H1 (cell line): Measurements from ENCODE around the gene CACNA1E. TPM values are rescaled to one million over a fixed set of nuclear protein-coding genes. Genes with fewer than 3 reads are reported as not detected.
"Not testable (repeated sequence)": the region's sequence is repeated elsewhere in the genome, so short reads cannot be mapped to it uniquely, and the experiment has no call there.

Experiments used
- CTCF ChIA-PET: fragments of 300-600 bp; sonication (Branson Sonifier 250); formaldehyde crosslinking; loops from one replicate; lab custom pipeline; 2021; ENCODE audit not compliant: partially characterized antibody; lab: Charles Lee
- POLR2A ChIA-PET: fragments of 300-600 bp; sonication (Branson Sonifier 250); formaldehyde crosslinking; loops from one replicate; lab custom pipeline; 2021; ENCODE audit warnings: inconsistent platforms; ENCODE audit not compliant: partially characterized antibody; lab: Charles Lee
- DNase-seq, 2 experiments: peaks; one replicate each; pipeline versions ENCODE4 v3.0.0 to v3.0.0-alpha.2; 2010 to 2022; ENCODE audit warnings: low spot score in 2 of 2, low read depth in 1 of 2, mixed read lengths in 1 of 2
- FAIRE-seq: peaks from 2 replicates; lab custom pipeline; 2011; peaks lifted over from hg19 to GRCh38; lab: Jason Lieb, UNC
- H2AFZ ChIP-seq: 2 replicates; pipeline ENCODE4 v1.8.1; 2012; ENCODE audit warnings: low read length, inconsistent platforms
- H2AK5ac ChIP-seq: 2 replicates; pipeline ENCODE4 v1.6.1; 2013; ENCODE audit warnings: low read depth, low read length
- H2BK120ac ChIP-seq: replicated peaks from 2 replicates; pipeline ENCODE3; 2013; ENCODE audit warnings: low read depth, low read length, inconsistent platforms
- H2BK12ac ChIP-seq: 2 replicates; pipeline ENCODE4 v1.6.1; 2013; ENCODE audit warnings: low read depth, low read length
- H2BK15ac ChIP-seq: 2 replicates; pipeline ENCODE4 v1.6.1; 2013; ENCODE audit warnings: low read length
- H2BK20ac ChIP-seq: 2 replicates; pipeline ENCODE4 v1.6.1; 2013; ENCODE audit warnings: low read length
- H2BK5ac ChIP-seq: 2 replicates; pipeline ENCODE4 v1.6.1; 2013; ENCODE audit warnings: low read depth, low read length
- H3K14ac ChIP-seq: 2 replicates; pipeline ENCODE4 v1.6.1; 2013; ENCODE audit warnings: inconsistent platforms; ENCODE audit not compliant: insufficient read length
- H3K18ac ChIP-seq: 2 replicates; pipeline ENCODE4 v1.6.1; 2013; ENCODE audit warnings: low read length; ENCODE audit errors: extremely low read depth
- H3K23ac ChIP-seq: 2 replicates; pipeline ENCODE4 v1.6.1; 2013; ENCODE audit warnings: inconsistent platforms; ENCODE audit not compliant: insufficient read length
- H3K23me2 ChIP-seq: 2 replicates; pipeline ENCODE4 v1.6.1; 2013; ENCODE audit warnings: low read depth, low read length
- H3K27ac ChIP-seq: 2 replicates; pipeline ENCODE4 v1.6.1; 2011; ENCODE audit warnings: low read depth, low read length, inconsistent platforms
- H3K27me3 ChIP-seq, 4 experiments: replicated peaks in 1 of 4; 1 replicate in 1 of 4; 2 replicates in 3 of 4; pipeline versions ENCODE4 v1.6.1 to v1.8.1; 2011 to 2013; ENCODE audit warnings: low read length in 3 of 4, mild to moderate bottlenecking in 3 of 4, inconsistent platforms in 2 of 4, mixed read lengths in 2 of 4, moderate library complexity in 1 of 4; ENCODE audit not compliant: control insufficient read depth in 3 of 4, insufficient read depth in 3 of 4; ENCODE audit errors: extremely low read depth in 1 of 4
- H3K36me3 ChIP-seq, 4 experiments: 2 replicates each; pipeline versions ENCODE4 v1.6.1 to v1.8.1; 2011 to 2013; ENCODE audit warnings: mild to moderate bottlenecking in 4 of 4, low read length in 3 of 4, moderate library complexity in 2 of 4, control low read depth in 1 of 4, inconsistent platforms in 1 of 4; ENCODE audit not compliant: insufficient read depth in 4 of 4, control insufficient read depth in 2 of 4
- H3K4ac ChIP-seq: replicated peaks from 2 replicates; pipeline ENCODE3; 2013; ENCODE audit warnings: low read length, low read depth, mixed read lengths, inconsistent platforms; ENCODE audit not compliant: insufficient read length
- H3K4me1 ChIP-seq, 4 experiments: replicated peaks in 1 of 4; 1 replicate in 1 of 4; 2 replicates in 3 of 4; pipeline versions ENCODE4 v1.6.1 to v1.8.1; 2011 to 2013; ENCODE audit warnings: low read length in 3 of 4, inconsistent platforms in 2 of 4, mixed read lengths in 1 of 4; ENCODE audit not compliant: insufficient read depth in 4 of 4, control insufficient read depth in 3 of 4
- H3K4me2 ChIP-seq, 2 experiments: 2 replicates each; pipeline versions ENCODE4 v1.6.1 to v1.8.1; 2011 to 2013; ENCODE audit warnings: low read depth in 2 of 2, low read length in 2 of 2, control low read depth in 1 of 2, inconsistent platforms in 1 of 2, mild to moderate bottlenecking in 1 of 2; ENCODE audit not compliant: insufficient read depth in 1 of 2
- H3K4me3 ChIP-seq, 4 experiments: fragments of 200-600, 300-600 bp in 1 of 4; sonication (generic), shearing (Covaris generic), sonication (Bioruptor Twin) in 1 of 4; 2 replicates each; pipeline versions ENCODE4 v1.5.1 to v1.8.1; 2011 to 2016; ENCODE audit warnings: low read length in 4 of 4, low read depth in 3 of 4, control low read depth in 2 of 4, inconsistent platforms in 2 of 4, mild to moderate bottlenecking in 2 of 4, mixed read lengths in 1 of 4, moderate library complexity in 1 of 4; ENCODE audit not compliant: insufficient read depth in 2 of 4; ENCODE audit errors: extremely low read depth in 1 of 4
- H3K56ac ChIP-seq: replicated peaks from 2 replicates; pipeline ENCODE3; 2013; ENCODE audit warnings: low read depth, mild to moderate bottlenecking, mixed read lengths, low read length, inconsistent platforms; ENCODE audit not compliant: insufficient read length
- H3K79me1 ChIP-seq: 2 replicates; pipeline ENCODE4 v1.6.1; 2013; ENCODE audit warnings: low read depth, low read length, control low read depth
- H3K79me2 ChIP-seq, 2 experiments: 2 replicates each; pipeline versions ENCODE4 v1.6.1 to v1.8.1; 2012 to 2013; ENCODE audit warnings: low read length in 2 of 2, mild to moderate bottlenecking in 2 of 2, inconsistent platforms in 1 of 2; ENCODE audit not compliant: insufficient read depth in 2 of 2, control insufficient read depth in 1 of 2
- H3K9ac ChIP-seq, 4 experiments: replicated peaks in 1 of 4; 1 replicate in 1 of 4; 2 replicates in 3 of 4; pipeline versions ENCODE4 v1.6.1 to v1.8.1; 2011 to 2013; ENCODE audit warnings: low read depth in 3 of 4, low read length in 3 of 4, control low read depth in 2 of 4, mild to moderate bottlenecking in 2 of 4, moderate library complexity in 2 of 4, inconsistent platforms in 1 of 4; ENCODE audit errors: extremely low read depth in 1 of 4
- H3K9me3 ChIP-seq, 2 experiments: 2 replicates each; pipeline versions ENCODE4 v1.6.1 to v1.8.1; 2012 to 2013; ENCODE audit warnings: mild to moderate bottlenecking in 2 of 2, moderate library complexity in 2 of 2, control low read depth in 1 of 2, inconsistent platforms in 1 of 2, low read depth in 1 of 2, low read length in 1 of 2, mixed read lengths in 1 of 2; ENCODE audit not compliant: insufficient read depth in 2 of 2
- H4K20me1 ChIP-seq, 2 experiments: replicated peaks in 1 of 2; 2 replicates each; pipeline versions ENCODE3 to v1.8.1; 2011 to 2013; ENCODE audit warnings: inconsistent platforms in 2 of 2, low read length in 2 of 2, mild to moderate bottlenecking in 1 of 2; ENCODE audit not compliant: insufficient read depth in 2 of 2, control insufficient read depth in 1 of 2
- H4K5ac ChIP-seq: 2 replicates; pipeline ENCODE4 v1.6.1; 2013; ENCODE audit warnings: low read length, low read depth, mixed read lengths, inconsistent platforms; ENCODE audit not compliant: insufficient read length
- H4K8ac ChIP-seq: 2 replicates; pipeline ENCODE4 v1.8.0; 2013; ENCODE audit warnings: mild to moderate bottlenecking, moderate library complexity, low read length, inconsistent platforms; ENCODE audit not compliant: insufficient read depth; ENCODE audit errors: extremely low read depth
- H4K91ac ChIP-seq: replicated peaks from 2 replicates; pipeline ENCODE3; 2013; ENCODE audit warnings: low read length, mixed read lengths, inconsistent platforms; ENCODE audit not compliant: insufficient read length
- WGBS, 2 experiments: shearing (Covaris generic) in 1 of 2; methylation state at CpG; one replicate each; pipeline versions ENCODE4 v1.1.6 to v1.1.7; 2013 to 2015; ENCODE audit warnings: low lambda C conversion rate in 2 of 2, mixed read lengths in 2 of 2, inconsistent platforms in 1 of 2, low coverage in 1 of 2, missing lambda C conversion rate in 1 of 2; ENCODE audit not compliant: insufficient replicate concordance in 2 of 2, insufficient coverage in 1 of 2, insufficient read length in 1 of 2; ENCODE audit errors: extremely low coverage in 1 of 2, missing lambda C conversion rate in 1 of 2; 5-methylcytosine and 5-hydroxymethylcytosine counted together
- polyA plus RNA-seq, 7 experiments: library from polyadenylated mRNA; depleted of rRNA in 3 of 7; stranded (reverse) in 5 of 7; unstranded in 2 of 7; fragments of >200 nt in 5 of 7; fragments of 200-250 nt in 2 of 7; gene quantifications; 1 replicate in 5 of 7; 2 replicates in 1 of 7; 4 replicates in 1 of 7; pipeline versions ENCODE4 v1.2.1 to v1.2.3, GENCODE V29; 2011 to 2013; ENCODE audit warnings: missing spikeins in 2 of 7, mixed read lengths in 2 of 7
- total RNA-seq: library from RNA; stranded (reverse); fragmentation: NEBNext Ultra II Directional; extraction: Animal tissue kit (Norgen Biotek cat#: 25700); gene quantifications from 2 replicates; pipeline ENCODE4 v1.2.1, GENCODE V29; 2021

CACNA1E gene
- total and polyA plus RNA-seq, 2 of the 8 experiments (the other 6 are each of a cell fraction or from before 2014, with no cell fraction given): 0.98 to 1.3 TPM

DNA sequence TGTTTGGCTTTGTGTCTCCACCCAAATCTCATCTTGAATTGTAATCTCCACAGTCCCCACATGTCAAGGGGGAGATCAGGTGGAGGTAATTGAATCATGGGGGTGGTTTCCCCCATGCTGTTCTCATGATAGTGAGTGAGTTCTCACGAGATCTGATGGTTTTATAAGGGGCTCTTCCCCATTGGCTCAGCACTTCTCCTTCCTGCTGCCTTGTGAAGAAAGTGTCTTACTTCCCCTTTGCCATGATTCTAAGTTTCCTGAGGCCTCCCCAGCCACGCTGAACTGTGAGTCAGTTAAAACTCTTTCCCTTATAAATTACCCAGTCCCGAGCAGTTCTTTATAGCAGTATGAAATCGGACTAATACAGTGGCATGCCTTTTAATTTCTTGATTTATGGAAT is 59.1 kb downstream of the CACNA1E start:
- not testable (repeated sequence) for H2BK12ac ChIP-seq, H2AK5ac ChIP-seq

More for the DNA sequence above, 59.1 kb downstream of the CACNA1E start:
- H3K23me2 ChIP-seq, H3K4me1 ChIP-seq, H3K4me2 ChIP-seq, H4K5ac ChIP-seq, H3K23ac ChIP-seq, H3K27me3 ChIP-seq, H3K4me3 ChIP-seq, FAIRE-seq, H3K27ac ChIP-seq, H2BK20ac ChIP-seq, H2AFZ ChIP-seq, H3K36me3 ChIP-seq, H3K14ac ChIP-seq, H3K4ac ChIP-seq, H3K79me1 ChIP-seq, H4K20me1 ChIP-seq, H2BK15ac ChIP-seq, H3K79me2 ChIP-seq, H3K56ac ChIP-seq, H4K8ac ChIP-seq, H2BK5ac ChIP-seq, H4K91ac ChIP-seq, H3K9me3 ChIP-seq, DNase-seq, H2BK120ac ChIP-seq, H3K18ac ChIP-seq, POLR2A ChIA-PET, H3K9ac ChIP-seq: not testable (repeated sequence)
- CTCF ChIA-PET: interaction anchor here (1.6 to 1.7 kb wide), 2 partner anchors 45 to 127 kb away, joined by 3 read pairs; no protein-coding TSS in a partner anchor
- WGBS, 2 experiments: 84% methylated on average over 4 of the region's 4 CpGs; no CpG with 5 or more reads in 1 of the 2 experiments
